HepG2 (cell line): ENCODE data around the gene POGK.

Source experiments
- EZH2 ChIP-seq: conservative IDR thresholded peaks from 2 replicates; pipeline ENCODE4 v1.6.1; 2012; ENCODE audit warnings: mild to moderate bottlenecking, low read depth, low read length, moderate library complexity
- IRX3 ChIP-seq: sonication (generic); formaldehyde crosslinking; IDR thresholded peaks from 2 replicates; pipeline ENCODE4 v1.8.1; 2023; ENCODE audit warnings: mild to moderate bottlenecking, low read depth, missing genetic modification reagents, borderline replicate concordance

GRCh38 chr1:166900987-166901386 lies 61.7 kb downstream of the POGK start:
- TF ChIP-seq EZH2 (no peak), IRX3 (CRISPR knock-in tag) (no peak)
